HepG2 (cell line): ENCODE data around the gene SUPT6H. TPM values are rescaled to one million over a fixed set of nuclear protein-coding genes. Genes with fewer than 3 reads are reported as not detected.

Experiments used
- CREB1 ChIP-seq, 2 experiments: fragments of 450-650 bp in 1 of 2; IDR thresholded peaks; 2 replicates each; pipeline ENCODE4 v1.6.1; 2016 to 2017; ENCODE audit warnings: control low read depth in 1 of 2, mild to moderate bottlenecking in 1 of 2, missing compliant biosample characterization in 1 of 2, missing genetic modification characterization in 1 of 2
- CREM ChIP-seq, 2 experiments: sonication (generic) in 1 of 2; formaldehyde crosslinking in 1 of 2; IDR thresholded peaks; 2 replicates each; pipeline versions ENCODE4 v1.4.0 to v1.6.1; 2016 to 2020; ENCODE audit warnings: antibody characterized with exemption in 1 of 2, mild to moderate bottlenecking in 1 of 2, missing genetic modification reagents in 1 of 2
- EEA1 ChIP-seq: sonication (generic); formaldehyde crosslinking; IDR thresholded peaks from 2 replicates; pipeline ENCODE4 v1.5.1; 2020; ENCODE audit warnings: mild to moderate bottlenecking, missing genetic modification reagents, borderline replicate concordance
- FOXA3 ChIP-seq: IDR thresholded peaks from 2 replicates; pipeline ENCODE4 v1.6.1; 2016; ENCODE audit warnings: missing genetic modification reagents, missing compliant biosample characterization
- HES4 ChIP-seq: sonication (generic); formaldehyde crosslinking; IDR thresholded peaks from 2 replicates; pipeline ENCODE4 v1.9.0; 2021; ENCODE audit warnings: mild to moderate bottlenecking, missing genetic modification reagents, borderline replicate concordance
- IKZF4 ChIP-seq: sonication (generic); formaldehyde crosslinking; IDR thresholded peaks from 2 replicates; pipeline ENCODE4 v1.5.1; 2020; ENCODE audit warnings: borderline replicate concordance, mild to moderate bottlenecking, low read depth, missing genetic modification reagents; ENCODE audit errors: not compliant biosample characterization
- KMT2A ChIP-seq: sonication (generic); formaldehyde crosslinking; IDR thresholded peaks from 2 replicates; pipeline ENCODE4 v1.4.0; 2020; ENCODE audit warnings: missing genetic modification reagents
- MAFK ChIP-seq, 2 experiments: IDR thresholded peaks in 1 of 2; conservative IDR thresholded peaks in 1 of 2; 2 replicates each; pipeline ENCODE4 v1.6.1; 2011; ENCODE audit warnings: improper control_type of control experiment in 2 of 2, low read length in 2 of 2
- MEIS2 ChIP-seq: sonication (generic); formaldehyde crosslinking; IDR thresholded peaks from 2 replicates; pipeline ENCODE4 v1.9.0; 2021; ENCODE audit warnings: mild to moderate bottlenecking, missing genetic modification reagents
- PRPF4 ChIP-seq: fragments of 200-400 bp; formaldehyde crosslinking; IDR thresholded peaks from 2 replicates; pipeline ENCODE4 v1.6.1; 2016; ENCODE audit warnings: low read length, low read depth; ENCODE audit not compliant: poor library complexity, severe bottlenecking
- SMYD3 ChIP-seq: sonication (generic); formaldehyde crosslinking; IDR thresholded peaks from 2 replicates; pipeline ENCODE4 v1.8.1; 2023; ENCODE audit warnings: mild to moderate bottlenecking, missing genetic modification reagents
- SNRNP70 ChIP-seq: fragments of 200-400 bp; formaldehyde crosslinking; IDR thresholded peaks from 2 replicates; pipeline ENCODE4 v1.6.1; 2017; ENCODE audit warnings: mild to moderate bottlenecking, low read depth, low read length, moderate library complexity
- SP4 ChIP-seq: sonication (generic); formaldehyde crosslinking; IDR thresholded peaks from 2 replicates; pipeline ENCODE4 v1.8.1; 2023; ENCODE audit warnings: mild to moderate bottlenecking, missing genetic modification reagents
- ZFP62 ChIP-seq: sonication (generic); formaldehyde crosslinking; IDR thresholded peaks from 2 replicates; pipeline ENCODE4 v1.4.0; 2020; ENCODE audit warnings: missing genetic modification reagents
- ZNF143 ChIP-seq: sonication (generic); formaldehyde crosslinking; IDR thresholded peaks from 2 replicates; pipeline ENCODE4 v1.4.0; 2020; ENCODE audit warnings: missing genetic modification reagents
- ZNF230 ChIP-seq: sonication (generic); formaldehyde crosslinking; IDR thresholded peaks from 2 replicates; pipeline ENCODE4 v1.4.0; 2020; ENCODE audit warnings: mild to moderate bottlenecking, missing genetic modification reagents
- ZNF235 ChIP-seq: sonication (generic); formaldehyde crosslinking; IDR thresholded peaks from 2 replicates; pipeline ENCODE4 v1.8.1; 2023; ENCODE audit warnings: mild to moderate bottlenecking, missing genetic modification reagents, borderline replicate concordance
- ZNF446 ChIP-seq: sonication (generic); formaldehyde crosslinking; IDR thresholded peaks from 2 replicates; pipeline ENCODE4 v1.5.0; 2020; ENCODE audit warnings: mild to moderate bottlenecking, missing genetic modification reagents
- ZNF556 ChIP-seq: sonication (generic); formaldehyde crosslinking; IDR thresholded peaks from 2 replicates; pipeline ENCODE4 v1.4.0; 2020; ENCODE audit warnings: mild to moderate bottlenecking, missing genetic modification reagents, borderline replicate concordance
- ZNF572 ChIP-seq: sonication (generic); formaldehyde crosslinking; IDR thresholded peaks from 2 replicates; pipeline ENCODE4 v1.5.1; 2020; ENCODE audit warnings: mild to moderate bottlenecking, missing genetic modification reagents
- ZNF605 ChIP-seq: sonication (generic); formaldehyde crosslinking; IDR thresholded peaks from 2 replicates; pipeline ENCODE4 v1.8.0; 2022; ENCODE audit warnings: mild to moderate bottlenecking, missing genetic modification reagents
- polyA plus RNA-seq, 8 experiments: library from polyadenylated mRNA; depleted of rRNA in 3 of 8; stranded (reverse) in 7 of 8; unstranded in 1 of 8; fragments of >200 nt; fragmentation: Illumina TruSeq in 4 of 8; extraction: Trizol in 4 of 8; gene quantifications; 2 replicates each; pipeline versions ENCODE4 v1.2.1 to v1.2.3, GENCODE V29; 2011 to 2016; ENCODE audit warnings: low read depth in 4 of 8, missing spikeins in 1 of 8, mixed read lengths in 1 of 8; ENCODE audit not compliant: insufficient read depth in 1 of 8
- total RNA-seq, 5 experiments: library from RNA; depleted of rRNA; stranded (reverse); fragments of >200 nt; fragmentation: Illumina TruSeq; extraction: Trizol; gene quantifications; 2 replicates each; pipeline ENCODE4 v1.2.3, GENCODE V29; 2016; ENCODE audit warnings: low read depth in 1 of 5
- TF ChIP-seq, protein P1 (sequence below): IDR thresholded peaks from 2 replicates; pipeline ENCODE4 v1.6.1; 2012; ENCODE audit warnings: inconsistent platforms
- TF ChIP-seq, protein P2 (sequence below), 2 experiments: sonication (generic) in 1 of 2; formaldehyde crosslinking in 1 of 2; IDR thresholded peaks; 2 replicates each; pipeline versions ENCODE4 v1.5.1 to v1.6.1; 2011 to 2020; ENCODE audit warnings: borderline replicate concordance in 1 of 2, low read depth in 1 of 2, low read length in 1 of 2, mild to moderate bottlenecking in 1 of 2, missing genetic modification reagents in 1 of 2, moderate library complexity in 1 of 2
- TF ChIP-seq, protein P3 (sequence below): sonication (generic); formaldehyde crosslinking; IDR thresholded peaks from 2 replicates; pipeline ENCODE4 v1.4.0; 2020; ENCODE audit warnings: missing genetic modification reagents, low read depth, mild to moderate bottlenecking, borderline replicate concordance
- TF ChIP-seq, protein P4 (sequence below): sonication (generic); formaldehyde crosslinking; IDR thresholded peaks from 2 replicates; pipeline ENCODE4 v1.4.0; 2020; ENCODE audit warnings: missing genetic modification reagents

The SUPT6H gene
- total and polyA plus RNA-seq, 2 of the 13 experiments (the other 11 are each of a cell fraction or from before 2014, with no cell fraction given) = 32.7 to 39.9 TPM

DNA sequence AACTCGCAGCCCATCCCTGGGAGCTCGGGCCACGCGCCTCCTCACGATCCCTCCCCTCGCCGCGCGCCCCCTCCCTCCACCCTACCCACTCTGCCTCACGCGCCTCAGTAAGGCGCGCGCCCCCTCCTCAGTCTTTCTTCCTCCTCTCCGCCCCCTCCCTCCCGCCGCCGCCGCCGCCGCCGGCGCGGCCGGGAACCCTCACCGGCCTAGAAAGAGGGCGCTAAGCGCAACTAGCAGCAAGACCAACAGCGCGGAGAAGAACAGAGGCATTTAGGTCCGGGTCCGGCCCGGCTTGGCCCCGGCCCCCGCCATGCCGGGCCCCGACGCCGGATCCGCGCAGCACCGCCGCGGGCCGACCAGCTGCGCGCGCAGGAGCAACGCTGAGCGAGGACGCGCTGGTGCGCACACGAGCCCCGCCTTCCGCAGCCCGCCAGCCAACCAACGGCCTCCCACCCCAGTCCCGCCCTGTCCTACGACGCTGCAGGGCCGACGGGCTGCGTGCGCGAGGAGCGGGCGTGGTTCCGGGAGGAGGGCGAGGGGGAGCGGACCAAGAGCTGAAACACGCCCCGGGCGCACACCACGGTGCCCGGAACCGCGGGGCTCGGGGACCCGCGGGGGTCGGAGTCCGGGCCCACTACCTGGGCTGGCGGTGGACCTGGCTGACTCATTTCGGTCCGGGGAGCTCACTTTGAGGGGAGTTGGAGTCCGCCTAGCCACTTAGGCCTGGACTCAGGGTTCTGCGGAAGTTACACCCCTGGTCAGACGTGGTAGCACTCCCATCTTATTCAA is 17.0 kb upstream of the SUPT6H start, which contains the start of gene BLTP2 (continued):
- TF ChIP-seq ZNF572 (CRISPR knock-in tag) = no peak
- TF ChIP-seq, protein P1, sequence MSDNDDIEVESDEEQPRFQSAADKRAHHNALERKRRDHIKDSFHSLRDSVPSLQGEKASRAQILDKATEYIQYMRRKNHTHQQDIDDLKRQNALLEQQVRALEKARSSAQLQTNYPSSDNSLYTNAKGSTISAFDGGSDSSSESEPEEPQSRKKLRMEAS = peak; percentile 80; the same call in 1 of the 2 replicates
- peak; percentile 78; the same call in 1 of the 2 replicates for TF ChIP-seq HES4 (CRISPR knock-in tag)
- TF ChIP-seq ZNF446 (CRISPR knock-in tag) = no peak
- no peak for TF ChIP-seq EEA1 (CRISPR knock-in tag)
- TF ChIP-seq MAFK (conservative IDR thresholded peaks at IDR 0.05 in 1 of 2, IDR thresholded peaks at IDR 0.05 in 1 of 2; ENCODE audit: low read length in 2 of 2) = no peak
- TF ChIP-seq, protein P2, sequence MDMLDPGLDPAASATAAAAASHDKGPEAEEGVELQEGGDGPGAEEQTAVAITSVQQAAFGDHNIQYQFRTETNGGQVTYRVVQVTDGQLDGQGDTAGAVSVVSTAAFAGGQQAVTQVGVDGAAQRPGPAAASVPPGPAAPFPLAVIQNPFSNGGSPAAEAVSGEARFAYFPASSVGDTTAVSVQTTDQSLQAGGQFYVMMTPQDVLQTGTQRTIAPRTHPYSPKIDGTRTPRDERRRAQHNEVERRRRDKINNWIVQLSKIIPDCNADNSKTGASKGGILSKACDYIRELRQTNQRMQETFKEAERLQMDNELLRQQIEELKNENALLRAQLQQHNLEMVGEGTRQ (IDR thresholded peaks at IDR 0.05; ENCODE audit: low read depth, low read length) = no peak
- TF ChIP-seq, protein P2 (CRISPR knock-in tag; IDR thresholded peaks at IDR 0.05; ENCODE audit: borderline replicate concordance) = no peak
- peak; percentile 77; the same call in 1 of the 2 replicates for TF ChIP-seq ZNF556 (CRISPR knock-in tag)
- peak; percentile 65 for TF ChIP-seq KMT2A (CRISPR knock-in tag)
- no peak for TF ChIP-seq SNRNP70
- TF ChIP-seq ZNF605 = peak; percentile 67
- peak; percentile 59; the same call in 1 of the 2 replicates for TF ChIP-seq CREB1 (IDR thresholded peaks at IDR 0.05)
- TF ChIP-seq CREB1 (CRISPR knock-in tag; IDR thresholded peaks at IDR 0.05) = no peak
- TF ChIP-seq, protein P3, sequence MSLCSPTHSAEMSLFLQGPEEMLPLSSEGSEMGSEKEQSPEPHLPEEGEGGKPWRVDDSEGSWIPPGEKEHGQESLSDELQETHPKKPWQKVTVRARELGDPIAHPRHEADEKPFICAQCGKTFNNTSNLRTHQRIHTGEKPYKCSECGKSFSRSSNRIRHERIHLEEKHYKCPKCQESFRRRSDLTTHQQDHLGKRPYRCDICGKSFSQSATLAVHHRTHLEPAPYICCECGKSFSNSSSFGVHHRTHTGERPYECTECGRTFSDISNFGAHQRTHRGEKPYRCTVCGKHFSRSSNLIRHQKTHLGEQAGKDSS (CRISPR knock-in tag) = peak; percentile 65; the same call in 1 of the 2 replicates
- TF ChIP-seq SP4 (CRISPR knock-in tag) = peak; percentile 98
- TF ChIP-seq ZNF230 (CRISPR knock-in tag) = peak; percentile 90; the same call in 1 of the 2 replicates
- TF ChIP-seq, protein P4, sequence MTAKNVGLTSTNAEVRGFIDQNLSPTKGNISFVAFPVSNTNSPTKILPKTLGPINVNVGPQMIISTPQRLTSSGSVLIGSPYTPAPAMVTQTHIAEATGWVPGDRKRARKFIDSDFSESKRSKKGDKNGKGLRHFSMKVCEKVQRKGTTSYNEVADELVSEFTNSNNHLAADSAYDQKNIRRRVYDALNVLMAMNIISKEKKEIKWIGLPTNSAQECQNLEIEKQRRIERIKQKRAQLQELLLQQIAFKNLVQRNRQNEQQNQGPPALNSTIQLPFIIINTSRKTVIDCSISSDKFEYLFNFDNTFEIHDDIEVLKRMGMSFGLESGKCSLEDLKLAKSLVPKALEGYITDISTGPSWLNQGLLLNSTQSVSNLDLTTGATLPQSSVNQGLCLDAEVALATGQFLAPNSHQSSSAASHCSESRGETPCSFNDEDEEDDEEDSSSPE (CRISPR knock-in tag) = peak; percentile 81
- peak; percentile 57 for TF ChIP-seq FOXA3
- TF ChIP-seq ZNF143 (CRISPR knock-in tag) = no peak
- TF ChIP-seq SMYD3 (CRISPR knock-in tag) = 0 out of 2 replicates have a peak, but pooled peaks have one; percentile 38
- TF ChIP-seq CREM (IDR thresholded peaks at IDR 0.05) = no peak
- TF ChIP-seq CREM (CRISPR knock-in tag; IDR thresholded peaks at IDR 0.05) = no peak
- no peak for TF ChIP-seq ZFP62
- peak; percentile 86 for TF ChIP-seq IKZF4
- peak; percentile 64 for TF ChIP-seq MEIS2 (CRISPR knock-in tag)
- no peak for TF ChIP-seq ZNF235 (CRISPR knock-in tag)
- TF ChIP-seq PRPF4 = no peak
